BLaER1 treated with 17β-estradiol and CSF1 and Interleukin-3, amounts not matched to agents 10 nM and 100 nM (cell line): ENCODE measurements around the gene EFCAB6.
"Not testable (repeated sequence)": the region's sequence is repeated elsewhere in the genome, so short reads cannot be mapped to it uniquely, and the experiment has no call there.

Experiments used
- H3K27ac ChIP-seq, 11 experiments: shearing (Covaris generic); formaldehyde crosslinking; 2 replicates each; pipeline ENCODE4 v1.8.1; 2022
- H3K27me3 ChIP-seq, 11 experiments: shearing (Covaris generic); formaldehyde crosslinking; 2 replicates each; pipeline ENCODE4 v1.8.1; 2022
- H3K36me3 ChIP-seq, 11 experiments: shearing (Covaris generic); formaldehyde crosslinking; 2 replicates each; pipeline ENCODE4 v1.8.1; 2022
- H3K4me1 ChIP-seq, 10 experiments: shearing (Covaris generic); formaldehyde crosslinking; 2 replicates each; pipeline ENCODE4 v1.8.1; 2022
- H3K4me2 ChIP-seq, 11 experiments: shearing (Covaris generic); formaldehyde crosslinking; 2 replicates each; pipeline ENCODE4 v1.8.1; 2022
- H3K4me3 ChIP-seq, 10 experiments: shearing (Covaris generic); formaldehyde crosslinking; 2 replicates each; pipeline ENCODE4 v1.8.1; 2022
- H3K9ac ChIP-seq, 11 experiments: shearing (Covaris generic); formaldehyde crosslinking; 2 replicates each; pipeline ENCODE4 v1.8.1; 2022
- H3K9me3 ChIP-seq, 11 experiments: shearing (Covaris generic); formaldehyde crosslinking; replicated peaks in 1 of 11; 2 replicates each; pipeline ENCODE4 v1.8.1; 2022
- H4K20me1 ChIP-seq, 11 experiments: shearing (Covaris generic); formaldehyde crosslinking; 2 replicates each; pipeline ENCODE4 v1.8.1; 2022
- Cebpa-rat ChIP-seq, 11 experiments: shearing (Covaris generic); IDR thresholded peaks; 2 replicates each; pipeline ENCODE4 v1.8.1; 2022

Gene EFCAB6

DNA sequence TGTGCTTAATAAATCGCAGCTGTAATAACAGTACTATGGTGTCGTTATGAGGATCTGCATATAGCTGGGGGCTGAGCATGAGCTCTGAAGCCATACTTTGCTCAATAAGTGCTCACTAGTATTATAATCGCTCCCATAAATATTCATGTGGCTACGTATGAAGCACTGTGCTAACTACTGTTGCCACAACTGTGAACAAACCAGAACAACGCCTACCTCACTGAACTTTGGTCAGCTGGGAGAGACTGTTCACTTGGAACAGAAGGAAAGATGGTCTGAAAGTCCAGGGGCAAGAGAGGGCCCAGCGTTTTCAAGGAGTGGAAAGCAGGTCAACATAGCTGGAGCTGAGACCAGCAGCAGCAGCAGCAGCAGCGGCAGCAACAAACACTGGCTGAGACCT lies 141.6 kb downstream of the EFCAB6 start:
- Histone ChIP-seq H3K9me3 (no peaks in the 10 kb centered on the region), H4K20me1 (no peaks in the 10 kb centered on the region), H3K27ac (no peak overlapping the region), H3K4me1 (peaks cover 0 to 26% (median 0%) of the 10 kb centered on the region in 10 experiments; a peak in 5 of 20 replicates), H3K27me3 (no peaks in the 10 kb centered on the region), H3K9ac (no peak overlapping the region), H3K4me3 (no peak overlapping the region), H3K4me2 (no peak overlapping the region), H3K36me3 (no peaks in the 10 kb centered on the region)
- TF ChIP-seq Cebpa-rat (IDR thresholded peaks at IDR 0.05): no peak

- no peak overlapping the region for H3K4me3 ChIP-seq
- no peaks in the 10 kb centered on the region for H3K36me3 ChIP-seq
- TF ChIP-seq Cebpa-rat (IDR thresholded peaks at IDR 0.05): no peak
- H3K4me2 ChIP-seq: no peak overlapping the region
- H3K9me3 ChIP-seq: no peaks in the 10 kb centered on the region
- H4K20me1 ChIP-seq: no peaks in the 10 kb centered on the region
- H3K27ac ChIP-seq: no peak overlapping the region
- no peaks in the 10 kb centered on the region for H3K27me3 ChIP-seq
- H3K9ac ChIP-seq: no peak overlapping the region
- peaks cover 0 to 33% (median 0%) of the 10 kb centered on the region in 10 experiments; a peak in 5 of 20 replicates for H3K4me1 ChIP-seq
These were observed 142.9 kb downstream of the EFCAB6 start for GRCh38 chr22:43669190-43669589.

DNA sequence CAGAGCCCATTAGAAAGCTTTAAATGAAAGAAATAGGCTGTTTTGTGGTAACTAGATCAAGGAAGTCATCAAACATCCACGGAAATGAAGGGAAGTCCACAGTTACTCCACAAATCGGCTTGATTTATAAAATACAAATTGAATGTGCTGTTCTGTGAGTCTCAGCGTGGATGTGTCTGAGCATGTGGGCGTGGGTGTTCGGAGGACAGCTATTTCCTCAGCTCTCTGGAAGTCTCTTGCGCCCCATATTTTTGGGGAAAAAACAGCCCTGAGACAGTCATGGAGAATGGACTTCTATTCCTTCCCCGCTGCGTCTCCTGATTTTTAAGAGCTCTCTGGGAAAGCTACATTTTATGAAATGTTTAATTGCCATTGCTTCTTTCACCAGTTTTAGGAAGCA lies 144.4 kb downstream of the EFCAB6 start:
- Histone ChIP-seq H3K36me3 (no peaks in the 10 kb centered on the region), H3K27me3 (no peaks in the 10 kb centered on the region), H3K9ac (no peak overlapping the region), H3K9me3 (no peaks in the 10 kb centered on the region), H4K20me1 (no peaks in the 10 kb centered on the region), H3K4me3 (no peak overlapping the region), H3K27ac (peak overlapping the region in 2 of 11 experiments; percentile 47 to 58; a peak in 3 of 22 replicates), H3K4me2 (peak overlapping the region in 2 of 11 experiments; percentile 65 to 73; a peak in 5 of 22 replicates), H3K4me1 (peaks cover 0 to 33% (median 0%) of the 10 kb centered on the region in 10 experiments; a peak in 5 of 20 replicates)
- TF ChIP-seq Cebpa-rat (IDR thresholded peaks at IDR 0.05): no peak

GRCh38 chr22:43666457-43666856 lies 145.6 kb downstream of the EFCAB6 start:
- no peaks in the 10 kb centered on the region for H4K20me1 ChIP-seq
- H3K27ac ChIP-seq: peak overlapping the region in 3 of 11 experiments; percentile 13 to 81 (median 67); a peak in 4 of 22 replicates
- H3K27me3 ChIP-seq: no peaks in the 10 kb centered on the region
- TF ChIP-seq Cebpa-rat (IDR thresholded peaks at IDR 0.05): no peak
- peak overlapping the region in 2 of 11 experiments; percentile 54 to 65; a peak in 1 of 22 replicates for H3K9ac ChIP-seq
- H3K4me2 ChIP-seq: peak overlapping the region in 2 of 11 experiments; percentile 65 to 73; a peak in 4 of 22 replicates
- no peaks in the 10 kb centered on the region for H3K36me3 ChIP-seq
- H3K4me1 ChIP-seq: peaks cover 0 to 33% (median 0%) of the 10 kb centered on the region in 10 experiments; a peak in 5 of 20 replicates
- no peak overlapping the region for H3K4me3 ChIP-seq
- H3K9me3 ChIP-seq: no peaks in the 10 kb centered on the region

- H3K27ac ChIP-seq: no peak overlapping the region
- H3K4me1 ChIP-seq: peaks cover 0 to 10% (median 0%) of the 10 kb centered on the region in 10 experiments; a peak in 4 of 20 replicates
- H3K27me3 ChIP-seq: no peaks in the 10 kb centered on the region
- no peaks in the 10 kb centered on the region for H3K9me3 ChIP-seq
- H3K9ac ChIP-seq: no peak overlapping the region
- H3K36me3 ChIP-seq: no peaks in the 10 kb centered on the region
- no peak for TF ChIP-seq Cebpa-rat (IDR thresholded peaks at IDR 0.05)
- no peaks in the 10 kb centered on the region for H4K20me1 ChIP-seq
- 0 out of 22 replicates have a peak overlapping the region, but pooled peaks of 1 of the 11 experiments have one; percentile 10 for H3K4me2 ChIP-seq
- H3K4me3 ChIP-seq: no peak overlapping the region
These were observed 153.3 kb downstream of the EFCAB6 start for GRCh38 chr22:43658823-43659222.

DNA sequence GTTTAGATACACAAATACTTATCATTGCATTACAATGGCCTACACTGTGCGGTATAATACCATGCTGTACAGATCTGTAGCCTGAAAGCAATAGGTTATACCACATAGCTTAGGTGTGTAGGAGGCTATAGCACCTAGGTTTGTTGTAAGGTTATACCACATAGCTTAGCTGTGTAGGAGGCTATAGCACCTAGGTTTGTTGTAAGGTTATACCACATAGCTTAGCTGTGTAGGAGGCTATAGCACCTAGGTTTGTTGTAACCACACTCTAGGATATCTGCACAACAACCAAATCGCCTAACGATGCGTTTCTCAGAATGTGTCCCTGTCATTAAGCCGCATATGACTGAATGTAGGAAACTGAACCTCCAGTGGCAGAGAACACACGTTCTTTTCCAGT lies 155.5 kb downstream of the EFCAB6 start:
- H3K4me2 ChIP-seq, H4K20me1 ChIP-seq, H3K9ac ChIP-seq, H3K27ac ChIP-seq, H3K4me3 ChIP-seq, H3K36me3 ChIP-seq, H3K27me3 ChIP-seq: not testable (repeated sequence)
- H3K4me1 ChIP-seq: peaks cover 0 to 10% (median 0%) of the 10 kb centered on the region in 10 experiments; a peak in 4 of 20 replicates
- H3K9me3 ChIP-seq: peaks cover 18 to 21% (median 21%) of the 10 kb centered on the region in 11 experiments

GRCh38 chr22:43654271-43654670 lies 157.8 kb downstream of the EFCAB6 start:
- Histone ChIP-seq H4K20me1 (no peaks in the 10 kb centered on the region), H3K9ac (no peak overlapping the region), H3K4me1 (no peaks in the 10 kb centered on the region), H3K36me3 (no peaks in the 10 kb centered on the region; a peak in 1 of 22 replicates), H3K9me3 (peaks cover 19 to 34% (median 26%) of the 10 kb centered on the region in 11 experiments), H3K27me3 (no peaks in the 10 kb centered on the region), H3K4me3 (no peak overlapping the region), H3K4me2 (no peak overlapping the region), H3K27ac (no peak overlapping the region)
- TF ChIP-seq Cebpa-rat (IDR thresholded peaks at IDR 0.05): no peak

GRCh38 chr22:43652845-43653244 lies 159.3 kb downstream of the EFCAB6 start:
- no peaks in the 10 kb centered on the region; a peak in 1 of 22 replicates for H3K36me3 ChIP-seq
- H3K4me2 ChIP-seq: no peak overlapping the region
- no peak overlapping the region for H3K4me3 ChIP-seq
- no peak overlapping the region for H3K9ac ChIP-seq
- H3K4me1 ChIP-seq: no peaks in the 10 kb centered on the region
- TF ChIP-seq Cebpa-rat (IDR thresholded peaks at IDR 0.05): no peak
- no peaks in the 10 kb centered on the region for H4K20me1 ChIP-seq
- no peak overlapping the region for H3K27ac ChIP-seq
- H3K9me3 ChIP-seq: peaks cover 19 to 34% (median 26%) of the 10 kb centered on the region in 11 experiments
- no peaks in the 10 kb centered on the region for H3K27me3 ChIP-seq

DNA sequence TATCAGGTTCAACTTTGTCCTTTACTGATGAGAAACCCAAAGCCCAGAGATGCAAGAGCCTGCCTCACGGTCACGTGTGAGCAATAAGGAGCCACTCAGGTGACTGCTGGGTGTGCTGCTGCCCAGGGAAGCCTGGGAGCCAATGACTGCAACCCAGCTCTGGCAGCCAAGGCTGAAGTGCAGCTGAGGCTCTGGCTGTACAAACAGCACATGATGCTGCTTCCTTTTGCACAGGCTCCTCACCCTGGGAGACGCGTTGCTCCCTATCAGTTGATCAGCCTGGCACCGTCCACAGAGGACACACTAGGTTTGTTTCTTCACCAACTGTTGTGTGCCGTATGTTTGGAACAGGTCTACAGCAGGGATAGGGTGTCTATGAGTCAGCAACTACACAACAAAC lies 168.7 kb downstream of the EFCAB6 start:
- peaks cover 20 to 30% (median 26%) of the 10 kb centered on the region in 11 experiments for H3K9me3 ChIP-seq
- no peaks in the 10 kb centered on the region for H4K20me1 ChIP-seq
- no peak overlapping the region for H3K27ac ChIP-seq
- H3K4me3 ChIP-seq: no peak overlapping the region
- H3K27me3 ChIP-seq: no peaks in the 10 kb centered on the region
- no peaks in the 10 kb centered on the region; a peak in 1 of 22 replicates for H3K36me3 ChIP-seq
- H3K4me2 ChIP-seq: no peak overlapping the region
- no peaks in the 10 kb centered on the region for H3K4me1 ChIP-seq
- TF ChIP-seq Cebpa-rat (IDR thresholded peaks at IDR 0.05): no peak
- no peak overlapping the region for H3K9ac ChIP-seq
